DOHH2 (cell line): ENCODE measurements around the gene PRRC2B.

Experiments used
- H3F3A ChIP-seq: fragments of 200-600 bp; sonication (generic), shearing (Covaris generic); 2 replicates; pipeline ENCODE4 v1.6.0; 2016; ENCODE audit warnings: antibody characterized with exemption, mild to moderate bottlenecking; ENCODE audit not compliant: control insufficient read depth, insufficient read depth
- H3K27ac ChIP-seq: fragments of 200-600 bp; sonication (generic); 2 replicates; pipeline ENCODE4 v1.5.1; 2014; ENCODE audit warnings: low read depth, mild to moderate bottlenecking, low read length, moderate library complexity
- H3K27me3 ChIP-seq: fragments of 200-600 bp; sonication (generic); 2 replicates; pipeline ENCODE4 v1.6.1; 2014; ENCODE audit warnings: mild to moderate bottlenecking, low read length, mixed read lengths; ENCODE audit not compliant: control insufficient read depth
- H3K36me3 ChIP-seq: fragments of 200-600 bp; sonication (generic); 2 replicates; pipeline ENCODE4 v1.6.1; 2014; ENCODE audit warnings: mild to moderate bottlenecking, low read length, moderate library complexity, mixed read lengths; ENCODE audit not compliant: control insufficient read depth
- H3K4me1 ChIP-seq: fragments of 200-600 bp; sonication (generic); 2 replicates; pipeline ENCODE4 v1.6.1; 2014; ENCODE audit warnings: mild to moderate bottlenecking, low read length, mixed read lengths; ENCODE audit not compliant: control insufficient read depth
- H3K4me2 ChIP-seq: fragments of 200-600 bp; sonication (generic); 2 replicates; pipeline ENCODE4 v1.6.0; 2014; ENCODE audit warnings: mild to moderate bottlenecking, low read length, moderate library complexity
- H3K4me3 ChIP-seq: fragments of 200-600 bp; sonication (generic); 2 replicates; pipeline ENCODE4 v1.5.1; 2014; ENCODE audit warnings: mild to moderate bottlenecking, low read length, mixed read lengths
- H3K79me2 ChIP-seq: fragments of 200-600 bp; sonication (generic); 2 replicates; pipeline ENCODE4 v1.6.1; 2014; ENCODE audit warnings: mild to moderate bottlenecking, low read length, mixed read lengths; ENCODE audit not compliant: control insufficient read depth
- H3K9me2 ChIP-seq: fragments of 200-600 bp; sonication (generic); replicated peaks from 2 replicates; pipeline ENCODE4 v1.6.1; 2014; ENCODE audit warnings: mild to moderate bottlenecking, low read length, mixed read lengths; ENCODE audit not compliant: control insufficient read depth
- H3K9me3 ChIP-seq: fragments of 200-600 bp; sonication (generic); 2 replicates; pipeline ENCODE4 v1.6.1; 2014; ENCODE audit warnings: antibody characterized with exemption, low read length, mixed read lengths; ENCODE audit not compliant: control insufficient read depth, insufficient read depth
- H4K20me1 ChIP-seq: fragments of 200-600 bp; sonication (generic); 2 replicates; pipeline ENCODE4 v1.6.0; 2014; ENCODE audit warnings: low read depth, mild to moderate bottlenecking, antibody characterized with exemption, low read length, moderate library complexity; ENCODE audit not compliant: control insufficient read depth, insufficient read depth
- CTCF ChIP-seq: fragments of 200-600 bp; sonication (generic); IDR thresholded peaks from one replicate; pipeline ENCODE4 v1.5.1; 2014; ENCODE audit warnings: antibody characterized with exemption, mild to moderate bottlenecking, low read depth, low read length; ENCODE audit not compliant: poor library complexity, severe bottlenecking
- EZH2phosphoT487 ChIP-seq: fragments of 200-600 bp; sonication (generic); IDR thresholded peaks from 2 replicates; pipeline ENCODE4 v1.6.1; 2017; ENCODE audit warnings: borderline replicate concordance, mild to moderate bottlenecking, antibody characterized with exemption, low read length, moderate library complexity, mixed read lengths

The PRRC2B gene

GRCh38 chr9:131524665-131525315 lies 130.9 kb downstream of the PRRC2B start:
- Histone ChIP-seq H3F3A (no peaks in the 10 kb centered on the region), H3K4me1 (peaks cover under 1% of the 10 kb centered on the region), H3K79me2 (peaks cover 4% of the 10 kb centered on the region), H3K27ac (no peak overlapping the region), H4K20me1 (no peaks in the 10 kb centered on the region), H3K9me2 (no peaks in the 10 kb centered on the region), H3K9me3 (no peaks in the 10 kb centered on the region), H3K4me2 (no peak overlapping the region), H3K4me3 (no peak overlapping the region), H3K36me3 (peaks cover 89% of the 10 kb centered on the region), H3K27me3 (no peaks in the 10 kb centered on the region)
- TF ChIP-seq EZH2phosphoT487 (no peak), CTCF (no peak)

- Histone ChIP-seq H3K36me3 (peaks cover 86% of the 10 kb centered on the region), H3K9me3 (no peaks in the 10 kb centered on the region), H3K79me2 (peaks cover 15% of the 10 kb centered on the region)
Observed at GRCh38 chr9:131525643-131526565, 132.0 kb downstream of the PRRC2B start.

GRCh38 chr9:131528186-131528585 lies 134.3 kb downstream of the PRRC2B start:
- Histone ChIP-seq H3K79me2 (peaks cover 16% of the 10 kb centered on the region), H3K9me2 (no peaks in the 10 kb centered on the region), H3K4me3 (no peak overlapping the region), H4K20me1 (no peaks in the 10 kb centered on the region), H3F3A (no peaks in the 10 kb centered on the region), H3K27me3 (no peaks in the 10 kb centered on the region), H3K4me1 (peaks cover 13% of the 10 kb centered on the region), H3K27ac (no peak overlapping the region), H3K9me3 (no peaks in the 10 kb centered on the region), H3K4me2 (no peak overlapping the region), H3K36me3 (peaks cover 65% of the 10 kb centered on the region)
- TF ChIP-seq CTCF (no peak), EZH2phosphoT487 (no peak)

More at GRCh38 chr9:131525643-131526565, 132.0 kb downstream of the PRRC2B start:
- TF ChIP-seq EZH2phosphoT487 (no peak), CTCF (no peak)
- H3K27me3 ChIP-seq, result no peaks in the 10 kb centered on the region
- no peak overlapping the region for H3K4me2 ChIP-seq
- H3K27ac ChIP-seq, result no peak overlapping the region
- H3K9me2 ChIP-seq, result no peaks in the 10 kb centered on the region
- no peaks in the 10 kb centered on the region for H4K20me1 ChIP-seq
- H3F3A ChIP-seq, result no peaks in the 10 kb centered on the region
- H3K4me1 ChIP-seq, result peaks cover 8% of the 10 kb centered on the region
- H3K4me3 ChIP-seq, result no peak overlapping the region
